ENCODE results near the gene COL5A1.

The COL5A1 gene

DNA sequence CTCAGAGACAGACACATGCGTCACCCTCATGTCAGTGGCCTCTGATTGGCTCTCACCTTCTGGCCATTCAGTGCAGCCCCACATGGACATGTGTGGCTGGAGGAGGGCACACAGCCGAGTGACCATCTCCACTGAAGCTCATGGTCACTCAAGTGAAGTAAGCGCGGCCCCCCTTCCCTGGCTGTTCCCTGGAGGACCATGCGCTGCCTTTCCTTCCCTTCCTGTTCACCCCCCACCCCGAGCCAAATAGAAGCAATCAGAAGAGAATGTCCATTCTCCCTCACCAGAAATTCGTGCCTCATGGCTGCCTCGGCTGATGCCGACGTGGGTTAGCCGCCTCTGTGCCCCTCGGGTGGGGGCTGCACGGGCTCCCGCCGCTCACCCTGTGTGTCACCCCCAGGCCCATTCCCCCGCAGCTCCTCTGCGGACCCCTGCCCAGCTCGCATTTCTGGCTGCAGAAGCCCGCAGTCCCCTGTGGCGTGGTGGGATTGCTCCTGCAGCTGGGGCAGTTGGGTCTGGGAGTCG is 12.5 kb upstream of the COL5A1 start:
- H3K27ac Mint-ChIP-seq: no peak overlapping the region

DNA sequence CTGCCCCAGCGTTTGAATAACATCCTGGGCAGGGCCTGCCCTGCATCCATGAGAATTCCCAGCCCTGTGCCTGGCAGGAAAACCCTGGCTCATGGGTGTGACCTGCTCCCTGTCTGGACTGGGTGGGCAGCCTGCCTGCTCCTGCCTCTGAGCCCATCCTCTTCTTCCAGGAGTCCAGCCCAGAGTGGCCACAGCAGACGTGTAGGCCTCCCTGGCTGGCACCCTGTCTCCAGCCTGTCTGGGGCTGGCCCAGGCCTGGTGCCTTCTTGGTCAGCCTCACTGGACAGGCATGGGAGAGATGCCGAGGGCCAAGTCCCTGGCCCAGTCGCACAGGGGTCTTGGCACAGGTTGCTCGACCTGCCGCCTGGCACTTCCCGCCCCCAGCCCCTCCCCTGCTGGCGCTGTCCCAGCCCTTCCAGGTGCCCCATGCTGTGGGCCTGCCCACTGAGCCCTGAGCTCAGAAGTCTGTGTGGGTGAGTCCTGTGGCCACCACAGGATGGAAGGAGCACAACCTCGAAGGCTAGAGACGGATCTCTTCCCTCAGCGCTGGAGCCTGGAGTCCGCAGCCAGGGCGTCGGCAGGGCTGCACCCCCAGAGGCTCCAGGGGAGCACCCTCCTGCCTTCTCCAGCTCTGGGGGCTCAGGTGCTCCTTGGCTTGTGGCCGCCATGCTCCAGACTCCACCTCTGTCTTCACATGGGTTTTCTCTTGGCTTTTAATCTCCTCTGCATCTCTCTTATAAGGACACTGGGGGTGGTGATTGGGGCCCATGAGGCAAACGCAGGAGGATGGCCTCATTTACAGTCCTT is 11.8 kb upstream of the COL5A1 start:
- Mint-ChIP-seq H3K36me3 (ENCODE audit: low read depth) (no peaks in the 10 kb centered on the region), H3K27me3 (ENCODE audit: low read depth) (peaks cover 17% of the 10 kb centered on the region)
- TF ChIP-seq CTCF (IDR thresholded peaks at IDR 0.05; ENCODE audit: unreplicated experiment in 3 of 3): no peak

More for the DNA sequence above, 12.5 kb upstream of the COL5A1 start:
- no peak for TF ChIP-seq CTCF (IDR thresholded peaks at IDR 0.05; ENCODE audit: unreplicated experiment in 3 of 3)
- Mint-ChIP-seq H3K4me3 (no peak overlapping the region), H3K36me3 (ENCODE audit: low read depth) (no peaks in the 10 kb centered on the region), H3K9me3 (no peaks in the 10 kb centered on the region), H3K4me1 (peaks cover 45% of the 10 kb centered on the region), H3K27me3 (ENCODE audit: low read depth) (peaks cover 17% of the 10 kb centered on the region)

DNA sequence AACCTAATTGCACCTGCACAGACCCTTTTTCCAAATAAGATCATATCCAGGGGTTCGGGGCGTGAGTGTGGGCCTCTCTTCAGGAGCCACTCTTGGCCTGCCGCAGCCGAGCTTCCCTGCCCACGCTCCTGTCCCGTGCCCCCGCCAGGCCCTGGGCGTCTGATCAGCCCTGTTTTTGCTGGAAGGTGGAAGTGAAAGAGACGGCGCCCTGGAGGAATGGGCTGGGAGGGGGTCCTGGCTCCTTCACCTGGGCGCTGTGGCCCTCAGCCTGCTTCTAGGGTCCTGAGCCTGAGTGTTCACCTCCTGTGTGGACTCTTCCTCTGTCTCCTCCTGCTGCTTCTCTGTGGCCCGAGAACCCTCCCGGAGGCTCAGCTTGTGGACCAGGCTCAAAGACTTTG is 11.2 kb upstream of the COL5A1 start:
- Mint-ChIP-seq H3K9me3 (no peaks in the 10 kb centered on the region), H3K27ac (no peak overlapping the region), H3K4me3 (no peak overlapping the region), H3K4me1 (peaks cover 39% of the 10 kb centered on the region), H3K36me3 (ENCODE audit: low read depth) (no peaks in the 10 kb centered on the region), H3K27me3 (ENCODE audit: low read depth) (peaks cover 17% of the 10 kb centered on the region)
- TF ChIP-seq CTCF (IDR thresholded peaks at IDR 0.05; ENCODE audit: unreplicated experiment in 3 of 3): no peak

More for the DNA sequence above, 11.8 kb upstream of the COL5A1 start:
- Mint-ChIP-seq H3K4me1 (peaks cover 39% of the 10 kb centered on the region), H3K4me3 (no peak overlapping the region), H3K9me3 (no peaks in the 10 kb centered on the region), H3K27ac (no peak overlapping the region)

- H3K4me1 Mint-ChIP-seq: peaks cover 39% of the 10 kb centered on the region
These were observed 10.7 kb upstream of the COL5A1 start for GRCh38 chr9:134630861-134631260.

GRCh38 chr9:134631881-134632280 is 9.7 kb upstream of the COL5A1 start:
- Mint-ChIP-seq H3K9me3 (no peaks in the 10 kb centered on the region), H3K4me1 (peaks cover 34% of the 10 kb centered on the region), H3K4me3 (no peak overlapping the region), H3K36me3 (ENCODE audit: low read depth) (no peaks in the 10 kb centered on the region), H3K27ac (peak overlapping the region in 1 of 3 experiments; percentile 3), H3K27me3 (ENCODE audit: low read depth) (peaks cover 16% of the 10 kb centered on the region)
- no peak for TF ChIP-seq CTCF (IDR thresholded peaks at IDR 0.05; ENCODE audit: unreplicated experiment in 3 of 3)

More at GRCh38 chr9:134630861-134631260, 10.7 kb upstream of the COL5A1 start:
- Mint-ChIP-seq H3K27ac (no peak overlapping the region), H3K9me3 (no peaks in the 10 kb centered on the region), H3K4me3 (no peak overlapping the region), H3K27me3 (ENCODE audit: low read depth) (peaks cover 13% of the 10 kb centered on the region), H3K36me3 (ENCODE audit: low read depth) (no peaks in the 10 kb centered on the region)
- TF ChIP-seq CTCF (IDR thresholded peaks at IDR 0.05; ENCODE audit: unreplicated experiment in 3 of 3): no peak

- Mint-ChIP-seq H3K4me1 (peaks cover 34% of the 10 kb centered on the region), H3K36me3 (ENCODE audit: low read depth) (no peaks in the 10 kb centered on the region), H3K27me3 (ENCODE audit: low read depth) (peaks cover 13% of the 10 kb centered on the region), H3K27ac (no peak overlapping the region), H3K9me3 (no peaks in the 10 kb centered on the region), H3K4me3 (no peak overlapping the region)
- no peak for TF ChIP-seq CTCF (IDR thresholded peaks at IDR 0.05; ENCODE audit: unreplicated experiment in 3 of 3)
These were observed 9.3 kb upstream of the COL5A1 start for GRCh38 chr9:134632329-134632728.

All from nephron (organoid).